Keratinocyte (primary cell): ENCODE measurements around the gene SERBP1. TPM values are rescaled to one million over a fixed set of nuclear protein-coding genes. Genes with fewer than 3 reads are reported as not detected.

Experiments
- DNase-seq: peaks from one replicate; pipeline ENCODE4 v3.0.0-alpha.2; 2011; ENCODE audit warnings: low read depth, missing footprints, low spot score
- FAIRE-seq: peaks from 2 replicates; lab custom pipeline; 2011; peaks lifted over from hg19 to GRCh38; lab: Jason Lieb, UNC
- H2AFZ ChIP-seq: 2 replicates; pipeline ENCODE4 v1.6.0; 2012; ENCODE audit warnings: low read length, control low read depth, inconsistent platforms; ENCODE audit not compliant: control insufficient read depth
- H3K27ac ChIP-seq: 2 replicates; pipeline ENCODE4 v1.5.1; 2011; ENCODE audit warnings: low read length; ENCODE audit not compliant: control insufficient read depth, insufficient read depth
- H3K27me3 ChIP-seq: 3 replicates; pipeline ENCODE4 v1.6.0; 2011; ENCODE audit warnings: low read length; ENCODE audit not compliant: control insufficient read depth, insufficient read depth; ENCODE audit errors: extremely low read depth
- H3K36me3 ChIP-seq, 2 experiments: 2 replicates in 1 of 2; 3 replicates in 1 of 2; pipeline ENCODE4 v1.5.1; 2011; ENCODE audit warnings: low read length in 2 of 2, mild to moderate bottlenecking in 1 of 2; ENCODE audit not compliant: control insufficient read depth in 2 of 2, insufficient read depth in 2 of 2; ENCODE audit errors: extremely low read depth in 1 of 2
- H3K4me1 ChIP-seq: 3 replicates; pipeline ENCODE4 v1.5.1; 2011; ENCODE audit warnings: low read length; ENCODE audit not compliant: control insufficient read depth, insufficient read depth; ENCODE audit errors: extremely low read depth
- H3K4me2 ChIP-seq: 3 replicates; pipeline ENCODE4 v1.6.0; 2011; ENCODE audit warnings: low read depth, low read length; ENCODE audit not compliant: control insufficient read depth, insufficient read depth; ENCODE audit errors: extremely low read depth
- H3K4me3 ChIP-seq, 3 experiments: fragments of 200-600 bp in 1 of 3; sonication (generic) in 1 of 3; 2 replicates in 2 of 3; 3 replicates in 1 of 3; pipeline ENCODE4 v1.5.1; 2011 to 2016; ENCODE audit warnings: low read length in 3 of 3, mild to moderate bottlenecking in 3 of 3, control low read depth in 2 of 3, inconsistent platforms in 1 of 3, low read depth in 1 of 3, mixed read lengths in 1 of 3, mixed run types in 1 of 3, moderate library complexity in 1 of 3; ENCODE audit not compliant: control insufficient read depth in 2 of 3, insufficient read depth in 2 of 3; ENCODE audit errors: extremely low read depth in 1 of 3
- H3K79me2 ChIP-seq: 2 replicates; pipeline ENCODE4 v1.6.0; 2012; ENCODE audit warnings: low read length; ENCODE audit not compliant: control insufficient read depth, insufficient read depth
- H3K9ac ChIP-seq: 3 replicates; pipeline ENCODE4 v1.6.0; 2011; ENCODE audit warnings: low read length; ENCODE audit not compliant: control insufficient read depth, insufficient read depth; ENCODE audit errors: extremely low read depth
- H3K9me1 ChIP-seq: 3 replicates; pipeline ENCODE4 v1.6.0; 2011; ENCODE audit warnings: low read length; ENCODE audit not compliant: control insufficient read depth, insufficient read depth; ENCODE audit errors: extremely low read depth
- H3K9me3 ChIP-seq: 2 replicates; pipeline ENCODE4 v1.5.1; 2012; ENCODE audit warnings: low read depth, low read length; ENCODE audit not compliant: control insufficient read depth
- H4K20me1 ChIP-seq: 3 replicates; pipeline ENCODE4 v1.6.0; 2011; ENCODE audit warnings: low read length; ENCODE audit not compliant: control insufficient read depth, insufficient read depth; ENCODE audit errors: extremely low read depth
- CTCF ChIP-seq, 3 experiments: IDR thresholded peaks in 1 of 3; conservative IDR thresholded peaks in 1 of 3; optimal IDR thresholded peaks in 1 of 3; 2 replicates in 2 of 3; 3 replicates in 1 of 3; pipeline versions ENCODE3 to v1.5.1; 2011; ENCODE audit warnings: low read length in 3 of 3, mild to moderate bottlenecking in 3 of 3, moderate library complexity in 2 of 3, control low read depth in 1 of 3, inconsistent platforms in 1 of 3; ENCODE audit not compliant: insufficient read depth in 2 of 3; ENCODE audit errors: extremely low read depth in 1 of 3
- EZH2 ChIP-seq: IDR thresholded peaks from one replicate; pipeline ENCODE4 v1.6.1; 2012; ENCODE audit warnings: inconsistent platforms, mild to moderate bottlenecking, low read length, moderate library complexity
- dilution Hi-C: fragments of 300-500 bp; cut with MboI; formaldehyde crosslinking; loops from one replicate; pipeline ENCODE4 v1.7.0; 2020; ENCODE audit warnings: low sequenced_read_pairs; ENCODE audit not compliant: extremely low pct_ligation_motif_present
- polyA plus RNA-seq, 5 experiments: library from polyadenylated mRNA; depleted of rRNA in 3 of 5; stranded (reverse) in 3 of 5; stranded (forward) in 1 of 5; unstranded in 1 of 5; fragments of >200 nt; gene quantifications; 1 replicate in 1 of 5; 2 replicates in 3 of 5; 3 replicates in 1 of 5; pipeline versions ENCODE4 v1.2.1 to v1.2.3, GENCODE V29; 2011 to 2012; ENCODE audit warnings: missing spikeins in 2 of 5, low read depth in 1 of 5, low replicate concordance in 1 of 5

The SERBP1 gene
- polyA plus RNA-seq, 1 donor (not counting 4 experiments of a cell fraction or from before 2014, with no cell fraction given), result 352 TPM

- dilution Hi-C loops, result loop anchor here (5.0 kb wide), 1 partner anchor 65 kb away; no protein-coding TSS in a partner anchor
- FAIRE-seq (no peak), DNase-seq (no peak)
- peak overlapping the region; percentile 97 for H3K27ac ChIP-seq
- peak overlapping the region; percentile 94 to 99 (median 98) for H3K4me3 ChIP-seq
- no peaks in the 10 kb centered on the region for H3K9me1 ChIP-seq
- peak overlapping the region; percentile 79 for H3K4me2 ChIP-seq
- H3K9me3 ChIP-seq, result no peaks in the 10 kb centered on the region
- H3K4me1 ChIP-seq, result peaks cover 24% of the 10 kb centered on the region
- peak overlapping the region; percentile 97 for H3K9ac ChIP-seq
- H3K27me3 ChIP-seq, result no peaks in the 10 kb centered on the region
- peaks cover 12 to 34% of the 10 kb centered on the region in 2 experiments for H3K36me3 ChIP-seq
- H2AFZ ChIP-seq, result no peak overlapping the region
- H4K20me1 ChIP-seq, result peaks cover 39% of the 10 kb centered on the region
- peaks cover 78% of the 10 kb centered on the region for H3K79me2 ChIP-seq
- TF ChIP-seq CTCF (optimal IDR thresholded peaks at IDR 0.05 in 1 of 3, IDR thresholded peaks at IDR 0.05 in 1 of 3, conservative IDR thresholded peaks at IDR 0.05 in 1 of 3; ENCODE audit: extremely low read depth in 1 of 3, insufficient read depth in 2 of 3, low read length in 3 of 3) (no peak), EZH2 (no peak)
These were observed 2.7 kb downstream of the SERBP1 start for GRCh38 chr1:67427465-67427864.

GRCh38 chr1:67420835-67421492 is 9.2 kb downstream of the SERBP1 start:
- no peak overlapping the region for H2AFZ ChIP-seq
- no peak for FAIRE-seq
- no peak overlapping the region for H3K4me3 ChIP-seq
- peaks cover 10% of the 10 kb centered on the region for H4K20me1 ChIP-seq
- dilution Hi-C loops, result no loop called here
- H3K4me2 ChIP-seq, result no peak overlapping the region
- no peaks in the 10 kb centered on the region for H3K9me1 ChIP-seq
- peaks cover 99% of the 10 kb centered on the region for H3K79me2 ChIP-seq
- TF ChIP-seq EZH2, result no peak
- TF ChIP-seq CTCF (optimal IDR thresholded peaks at IDR 0.05 in 1 of 3, IDR thresholded peaks at IDR 0.05 in 1 of 3, conservative IDR thresholded peaks at IDR 0.05 in 1 of 3; ENCODE audit: extremely low read depth in 1 of 3, insufficient read depth in 2 of 3, low read length in 3 of 3), result no peak
- no peak for DNase-seq
- peaks cover 9% of the 10 kb centered on the region for H3K4me1 ChIP-seq
- H3K9ac ChIP-seq, result no peak overlapping the region
- peaks cover 24 to 52% of the 10 kb centered on the region in 2 experiments for H3K36me3 ChIP-seq
- no peaks in the 10 kb centered on the region for H3K9me3 ChIP-seq
- H3K27me3 ChIP-seq, result no peaks in the 10 kb centered on the region
- H3K27ac ChIP-seq, result no peak overlapping the region
